Stimulated activated naive CD8-positive, alpha-beta T cell treated with anti-CD3 and anti-CD28 coated beads, Interleukin-15, Interleukin-2, amounts not matched to agents 100 ng/mL and 50 ng/mL, for 24 hours (primary cell): Measurements from ENCODE around the gene CORO6.

Experiments
- H3K27ac Mint-ChIP-seq: one replicate; pipeline ENCODE4 v1.8.0; 2021; ENCODE audit warnings: mild to moderate bottlenecking, mixed read lengths
- H3K27me3 Mint-ChIP-seq: one replicate; pipeline ENCODE4 v1.8.0; 2021; ENCODE audit warnings: mixed read lengths
- H3K36me3 Mint-ChIP-seq: one replicate; pipeline ENCODE4 v1.8.0; 2021; ENCODE audit warnings: low read depth, mixed read lengths
- H3K4me1 Mint-ChIP-seq: one replicate; pipeline ENCODE4 v1.8.0; 2021; ENCODE audit warnings: low read depth, mixed read lengths
- H3K4me3 Mint-ChIP-seq: one replicate; pipeline ENCODE4 v1.8.0; 2021; ENCODE audit warnings: mild to moderate bottlenecking, mixed read lengths
- H3K9me3 Mint-ChIP-seq: one replicate; pipeline ENCODE4 v1.8.0; 2021; ENCODE audit warnings: mixed read lengths

CORO6 gene

DNA sequence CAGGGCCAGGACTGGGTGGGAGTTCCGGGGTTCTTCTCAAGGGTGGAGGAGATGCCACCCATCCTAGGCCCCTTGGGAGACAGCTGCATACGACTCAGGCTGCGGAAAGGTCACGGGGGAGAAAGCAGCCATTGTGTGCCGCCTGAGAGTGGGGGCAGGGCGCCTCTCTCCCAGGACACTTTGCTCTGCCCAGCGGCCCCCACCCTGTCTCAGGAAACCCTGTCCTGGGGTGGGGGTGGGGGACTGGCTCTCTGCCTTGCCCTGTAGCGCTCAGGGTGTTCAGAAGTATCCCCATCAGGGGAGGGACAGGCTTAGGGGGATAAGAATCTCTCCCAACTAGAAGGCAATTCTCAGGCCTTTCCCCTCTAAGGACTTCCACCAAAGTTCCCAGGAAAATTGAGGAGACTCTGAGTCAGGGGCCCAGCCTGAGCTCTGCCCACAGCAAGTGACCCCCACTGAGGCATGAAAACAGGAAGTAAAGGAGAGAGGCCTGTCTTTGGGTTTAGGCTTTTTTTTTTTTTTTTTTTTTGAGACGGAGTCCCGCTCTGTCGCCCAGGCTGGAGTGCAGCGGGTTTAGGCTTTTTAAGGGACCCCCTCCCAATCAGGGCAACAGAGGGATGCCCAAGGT, 38.1 kb downstream of the CORO6 start:
- Mint-ChIP-seq H3K36me3 (peaks cover 38% of the 10 kb centered on the region), H3K27ac (peak overlapping the region; percentile 81), H3K9me3 (no peaks in the 10 kb centered on the region), H3K27me3 (no peaks in the 10 kb centered on the region), H3K4me1 (peaks cover 54% of the 10 kb centered on the region), H3K4me3 (peak overlapping the region; percentile 23)

DNA sequence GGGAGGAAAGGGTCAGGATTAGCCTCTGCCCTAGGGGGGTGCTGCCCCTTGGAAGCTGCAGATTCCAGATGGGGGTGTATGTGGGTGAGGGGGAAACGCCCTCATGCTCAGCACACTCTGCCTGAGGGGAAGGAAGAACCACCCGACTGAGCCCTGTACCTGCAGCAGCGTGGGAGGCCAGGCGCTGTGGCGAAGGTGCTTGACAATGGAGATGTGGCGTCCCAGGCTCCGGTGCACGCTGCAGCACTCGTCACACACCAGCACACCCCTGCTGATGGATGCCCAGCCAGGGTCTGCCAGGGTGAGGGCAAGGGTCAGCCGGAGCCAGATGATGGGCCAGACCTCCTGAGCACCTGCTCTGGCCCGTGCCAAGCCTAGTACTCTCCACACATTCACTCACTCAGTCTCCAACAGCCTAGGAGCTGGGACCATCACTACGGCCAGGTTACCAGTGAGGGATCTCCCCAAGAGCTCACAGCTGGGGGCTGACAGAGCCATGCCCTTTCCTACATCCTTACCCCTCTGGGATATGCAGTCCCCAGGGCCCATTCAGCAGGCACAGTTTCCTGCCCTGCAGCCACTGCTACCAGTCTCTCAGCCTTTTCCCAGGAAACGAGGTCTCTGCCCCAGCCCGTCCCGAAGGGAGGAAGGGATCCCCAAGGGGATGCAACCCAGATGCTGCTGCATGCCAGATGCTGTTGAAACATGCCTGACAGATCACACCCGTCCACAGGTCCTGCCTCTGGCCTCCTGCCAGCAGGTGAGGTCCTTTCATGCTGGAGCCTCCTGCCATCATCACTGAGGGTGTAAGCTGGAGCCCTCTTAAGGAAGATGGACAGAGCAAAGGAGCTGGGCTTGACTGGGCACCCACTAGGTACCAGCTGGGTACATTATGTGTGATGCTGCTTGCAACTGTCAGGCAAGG, 39.1 kb downstream of the CORO6 start:
- H3K9me3 Mint-ChIP-seq, result no peaks in the 10 kb centered on the region
- H3K27ac Mint-ChIP-seq, result peak overlapping the region; percentile 43
- H3K4me1 Mint-ChIP-seq, result peaks cover 54% of the 10 kb centered on the region
- H3K36me3 Mint-ChIP-seq, result peaks cover 39% of the 10 kb centered on the region
- H3K27me3 Mint-ChIP-seq, result no peaks in the 10 kb centered on the region
- H3K4me3 Mint-ChIP-seq, result no peak overlapping the region

- H3K4me1 Mint-ChIP-seq, result peaks cover 49% of the 10 kb centered on the region
- H3K36me3 Mint-ChIP-seq, result peaks cover 45% of the 10 kb centered on the region
- H3K9me3 Mint-ChIP-seq, result no peaks in the 10 kb centered on the region
- H3K27me3 Mint-ChIP-seq, result no peaks in the 10 kb centered on the region
- H3K4me3 Mint-ChIP-seq, result no peak overlapping the region
- no peak overlapping the region for H3K27ac Mint-ChIP-seq
Observed at GRCh38 chr17:29582772-29583171, 39.9 kb downstream of the CORO6 start.

DNA sequence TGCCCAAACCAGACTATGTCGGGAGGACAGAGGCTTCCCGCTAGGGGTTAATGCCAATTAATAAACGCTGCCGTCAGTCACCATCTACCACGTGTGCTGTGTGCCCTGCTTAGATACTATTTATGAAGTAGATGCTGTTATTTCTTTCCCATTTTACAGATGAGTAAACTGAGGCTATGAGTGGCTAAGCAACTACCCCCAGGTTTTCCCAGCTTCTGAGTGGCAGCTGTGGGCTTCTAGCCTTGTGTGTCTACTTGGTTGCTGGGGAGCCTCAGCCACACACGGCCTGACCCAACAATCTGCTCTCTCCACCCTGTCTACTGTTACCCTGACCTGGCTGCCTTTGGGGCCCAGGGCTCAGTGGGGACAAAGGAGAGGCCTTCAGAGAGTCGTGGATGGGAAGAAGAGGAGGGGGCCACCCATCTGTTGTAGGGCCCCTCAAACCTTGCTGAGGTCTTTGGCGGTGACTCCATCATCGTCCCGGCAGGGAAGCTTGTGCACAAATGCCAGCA, 40.4 kb downstream of the CORO6 start:
- H3K4me3 Mint-ChIP-seq, result no peak overlapping the region
- H3K36me3 Mint-ChIP-seq, result peaks cover 45% of the 10 kb centered on the region
- no peak overlapping the region for H3K27ac Mint-ChIP-seq
- no peaks in the 10 kb centered on the region for H3K27me3 Mint-ChIP-seq
- no peaks in the 10 kb centered on the region for H3K9me3 Mint-ChIP-seq
- H3K4me1 Mint-ChIP-seq, result peaks cover 44% of the 10 kb centered on the region

DNA sequence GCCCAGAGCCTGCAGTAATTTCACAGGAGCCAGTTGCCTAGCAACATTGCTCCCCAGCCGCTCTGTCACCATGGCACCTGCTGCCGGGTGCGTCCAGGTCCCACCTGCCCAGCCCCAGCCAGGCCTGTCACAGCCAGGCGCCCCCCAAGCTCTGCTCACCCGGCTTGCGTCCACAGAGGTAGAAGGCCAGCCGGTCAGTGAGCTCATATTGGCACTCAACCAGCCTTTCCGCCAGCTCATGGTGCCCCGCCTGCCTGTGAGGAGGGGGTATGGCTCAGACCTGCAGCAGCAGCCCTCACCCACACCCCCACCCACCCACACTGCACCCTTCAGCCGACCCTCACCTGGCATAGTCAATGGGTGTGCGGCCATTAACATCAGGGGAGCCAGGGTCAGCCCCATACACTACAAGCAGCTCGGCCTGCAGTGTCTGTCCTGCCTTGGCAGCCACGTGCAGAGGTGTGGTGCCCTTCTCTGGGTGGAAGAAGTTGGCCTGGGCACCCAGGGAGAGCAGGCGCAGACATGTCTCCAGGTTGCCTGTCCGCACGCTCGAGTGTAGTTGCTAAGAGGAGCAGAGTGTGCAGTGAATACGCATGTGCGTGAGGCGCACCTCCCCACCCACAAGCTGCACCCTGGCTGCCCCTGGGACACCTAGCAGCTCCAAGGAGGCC, 41.0 kb downstream of the CORO6 start:
- Mint-ChIP-seq H3K27ac (no peak overlapping the region), H3K4me3 (no peak overlapping the region), H3K9me3 (no peaks in the 10 kb centered on the region), H3K27me3 (no peaks in the 10 kb centered on the region), H3K36me3 (peaks cover 45% of the 10 kb centered on the region), H3K4me1 (peaks cover 39% of the 10 kb centered on the region)

DNA sequence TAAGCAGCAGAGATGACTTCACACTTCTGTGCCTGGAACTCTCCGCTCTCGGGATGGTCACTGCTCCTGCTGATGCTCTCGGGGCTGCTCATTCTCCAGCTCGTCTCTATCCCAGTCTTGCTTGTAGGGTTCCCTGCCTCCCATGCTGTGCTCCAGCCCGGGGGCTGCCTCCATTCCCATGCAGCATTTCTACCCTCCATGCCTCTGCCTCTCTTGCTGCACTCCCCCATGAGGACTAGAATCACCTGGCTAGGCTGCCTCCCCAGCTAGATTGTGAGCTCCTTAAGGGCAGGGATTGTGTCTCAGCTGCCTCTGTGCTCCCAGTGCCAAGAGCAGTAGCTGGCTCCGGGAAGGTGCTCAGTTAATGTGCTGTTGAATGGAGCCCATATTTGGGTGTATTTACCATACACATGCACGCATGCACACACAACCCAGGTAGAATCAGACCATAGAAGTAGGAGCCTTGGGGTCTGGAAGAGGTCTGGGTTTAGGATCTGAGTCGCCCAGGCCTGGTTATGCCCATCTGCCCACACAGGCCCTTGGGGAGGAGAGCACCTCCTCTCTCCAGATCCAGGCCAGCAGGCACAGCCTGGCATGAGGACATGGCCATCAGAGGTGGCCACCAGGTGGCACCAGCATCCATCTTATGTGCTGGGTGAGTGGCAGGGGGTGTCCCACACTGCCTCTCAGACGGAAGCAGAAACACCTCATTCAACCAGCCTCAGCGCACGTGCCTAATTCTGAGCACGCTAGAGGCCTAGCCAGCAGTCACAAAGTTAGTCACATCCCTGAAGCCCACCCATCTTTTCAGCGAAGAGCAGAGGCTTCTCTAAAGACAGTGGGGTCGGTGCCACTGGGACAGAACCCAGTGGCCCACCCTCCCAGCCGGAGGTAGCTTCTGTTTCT, 42.6 kb downstream of the CORO6 start:
- no peak overlapping the region for H3K4me3 Mint-ChIP-seq
- peaks cover 23% of the 10 kb centered on the region for H3K4me1 Mint-ChIP-seq
- H3K36me3 Mint-ChIP-seq, result peaks cover 45% of the 10 kb centered on the region
- H3K27ac Mint-ChIP-seq, result peak overlapping the region; percentile 81
- H3K27me3 Mint-ChIP-seq, result no peaks in the 10 kb centered on the region
- H3K9me3 Mint-ChIP-seq, result no peaks in the 10 kb centered on the region

DNA sequence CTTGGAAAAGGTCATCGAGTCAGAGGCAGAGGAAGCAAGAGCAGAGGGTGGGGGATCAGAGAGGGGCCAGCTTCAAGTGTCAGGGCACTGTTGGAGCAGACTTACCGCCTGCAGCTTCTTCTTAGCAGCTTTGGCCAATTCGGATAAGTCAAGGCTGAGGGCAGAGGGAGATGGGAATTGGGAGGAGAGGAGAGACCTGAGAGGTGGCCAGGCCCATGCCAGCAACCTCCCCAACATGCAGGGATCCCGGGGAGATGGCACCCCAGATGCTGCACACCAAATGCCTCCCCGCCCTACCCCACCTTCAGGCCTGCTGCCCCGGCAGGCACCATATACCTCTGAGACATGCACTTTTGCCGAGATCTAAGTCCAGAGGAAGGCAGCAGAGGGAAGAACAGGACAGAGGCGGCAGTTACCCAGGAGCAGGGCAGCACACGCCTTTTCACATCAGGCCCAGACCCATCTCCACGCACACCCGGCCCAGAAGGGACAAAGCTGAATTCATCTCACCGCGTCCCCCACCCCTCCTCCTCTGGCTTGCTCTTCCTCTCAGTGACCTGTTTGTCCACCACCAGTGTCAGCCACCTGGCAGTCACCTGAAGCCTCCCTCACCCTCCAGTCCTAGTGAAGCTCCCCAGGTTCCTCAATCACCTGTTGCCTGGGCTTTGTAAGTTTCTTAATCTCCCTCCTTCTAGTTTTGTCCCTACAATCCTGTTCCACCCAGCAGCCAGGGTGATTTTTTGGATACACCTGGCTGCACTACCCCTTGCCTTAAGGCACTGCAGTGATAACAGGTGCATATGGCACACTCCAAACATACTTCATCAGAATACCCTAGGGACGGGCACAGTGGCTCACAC, 43.9 kb downstream of the CORO6 start:
- peak overlapping the region; percentile 46 for H3K27ac Mint-ChIP-seq
- peaks cover 16% of the 10 kb centered on the region for H3K4me1 Mint-ChIP-seq
- peaks cover 50% of the 10 kb centered on the region for H3K36me3 Mint-ChIP-seq
- H3K4me3 Mint-ChIP-seq, result no peak overlapping the region
- no peaks in the 10 kb centered on the region for H3K9me3 Mint-ChIP-seq
- H3K27me3 Mint-ChIP-seq, result no peaks in the 10 kb centered on the region

DNA sequence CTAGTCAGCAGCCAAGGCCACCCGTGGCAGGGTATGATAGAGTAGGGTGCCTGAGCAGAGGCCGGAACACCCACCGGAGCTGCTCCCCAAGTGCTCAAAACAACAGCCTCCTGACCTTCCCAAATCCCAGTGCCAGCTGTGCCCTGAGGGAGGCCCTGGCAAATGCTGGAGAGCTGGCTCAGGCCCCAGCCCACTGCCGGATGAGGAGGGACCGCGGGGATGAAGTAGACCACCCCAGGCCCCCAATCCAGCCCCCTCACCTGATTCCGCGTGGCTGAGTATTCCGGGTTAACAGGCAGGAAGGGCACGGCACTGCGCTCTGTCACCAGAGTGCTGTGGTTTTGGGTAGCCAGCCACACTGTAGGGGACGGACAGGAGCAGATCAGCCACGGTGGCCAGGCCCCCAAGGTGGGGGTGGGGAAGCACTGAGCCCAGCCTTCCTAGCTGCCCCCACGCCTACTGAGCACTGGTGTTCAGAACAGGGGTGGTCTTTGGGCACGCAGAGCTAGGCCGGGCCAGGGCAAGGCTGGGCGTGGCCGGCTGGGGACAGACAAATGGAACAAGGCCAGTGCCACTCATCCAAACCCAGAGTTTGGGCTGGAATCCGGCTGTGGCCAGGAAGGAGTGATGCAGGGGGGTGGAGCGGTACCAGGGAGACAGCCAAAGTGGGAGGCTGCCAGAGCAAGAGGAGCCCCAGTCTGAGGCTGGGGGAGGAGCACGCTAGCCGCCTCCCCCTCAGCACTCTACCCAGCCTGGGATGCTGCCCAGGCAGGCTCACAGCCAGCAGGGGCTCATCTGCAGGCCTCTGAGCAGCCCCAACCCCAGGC, 45.1 kb downstream of the CORO6 start:
- H3K4me1 Mint-ChIP-seq, result peaks cover 25% of the 10 kb centered on the region
- H3K27me3 Mint-ChIP-seq, result no peaks in the 10 kb centered on the region
- no peak overlapping the region for H3K4me3 Mint-ChIP-seq

DNA sequence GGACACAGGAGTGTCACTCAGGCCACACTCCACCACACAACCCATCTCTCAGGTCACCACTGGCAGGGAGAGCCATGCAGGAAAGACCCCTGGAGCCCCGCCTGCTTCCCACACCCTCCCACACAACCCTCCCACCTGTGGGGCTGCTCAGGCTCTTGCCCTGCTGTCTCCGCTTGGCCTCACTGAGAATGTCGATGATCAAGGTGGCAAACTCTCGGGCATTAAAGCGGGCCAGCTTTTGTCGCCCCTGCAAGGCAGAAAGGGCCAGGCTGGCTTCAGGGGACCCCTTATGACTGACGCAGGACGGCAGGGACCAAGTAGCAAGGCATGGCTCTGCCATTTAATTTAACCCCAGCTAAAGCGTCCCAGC, 45.7 kb downstream of the CORO6 start:
- Mint-ChIP-seq H3K27ac (no peak overlapping the region), H3K4me3 (no peak overlapping the region), H3K9me3 (no peaks in the 10 kb centered on the region), H3K36me3 (peaks cover 42% of the 10 kb centered on the region), H3K4me1 (peaks cover 21% of the 10 kb centered on the region), H3K27me3 (no peaks in the 10 kb centered on the region)

More for the DNA sequence above, 45.1 kb downstream of the CORO6 start:
- no peaks in the 10 kb centered on the region for H3K9me3 Mint-ChIP-seq
- H3K36me3 Mint-ChIP-seq, result peaks cover 48% of the 10 kb centered on the region
- H3K27ac Mint-ChIP-seq, result peak overlapping the region; percentile 52

DNA sequence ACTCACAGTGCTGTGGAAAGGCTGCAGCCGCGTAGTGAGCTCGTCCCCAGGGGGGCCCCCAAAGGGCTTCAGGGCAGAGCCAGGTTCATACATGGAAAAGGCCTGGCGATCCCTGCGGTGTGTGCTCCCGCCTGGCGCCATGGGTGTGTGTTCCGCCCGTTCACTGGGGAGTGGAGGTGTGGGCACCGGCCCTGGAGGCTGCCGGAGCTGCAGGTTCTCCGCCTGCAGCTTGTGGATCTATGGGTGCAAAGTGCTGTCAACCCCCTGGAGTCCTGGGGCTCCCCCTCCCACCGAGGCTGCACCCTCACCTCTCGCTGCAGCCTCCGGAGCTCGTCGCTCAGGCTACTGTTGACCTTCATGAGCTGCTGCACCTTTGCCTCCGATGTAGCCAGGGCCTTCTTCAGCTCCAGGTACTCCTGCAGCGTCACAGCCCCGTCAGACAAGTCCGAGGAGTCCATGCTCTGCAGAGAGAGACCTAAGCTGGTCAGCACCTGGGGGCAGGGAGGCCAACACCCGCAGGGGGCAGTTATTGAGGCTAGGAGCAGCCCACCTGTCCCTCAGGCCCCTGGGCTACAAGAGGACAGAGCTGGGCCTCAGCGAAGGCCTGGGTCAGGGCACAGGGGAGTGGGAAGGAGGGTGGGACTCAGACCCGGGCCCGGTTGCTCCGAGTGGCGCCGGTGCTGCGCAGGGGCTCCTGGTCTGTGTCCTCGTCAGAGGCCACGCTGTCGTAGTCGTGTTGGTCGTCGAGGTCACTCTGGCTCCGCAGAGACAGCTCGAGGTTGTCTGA, 46.3 kb downstream of the CORO6 start:
- Mint-ChIP-seq H3K36me3 (peaks cover 41% of the 10 kb centered on the region), H3K4me3 (no peak overlapping the region)

DNA sequence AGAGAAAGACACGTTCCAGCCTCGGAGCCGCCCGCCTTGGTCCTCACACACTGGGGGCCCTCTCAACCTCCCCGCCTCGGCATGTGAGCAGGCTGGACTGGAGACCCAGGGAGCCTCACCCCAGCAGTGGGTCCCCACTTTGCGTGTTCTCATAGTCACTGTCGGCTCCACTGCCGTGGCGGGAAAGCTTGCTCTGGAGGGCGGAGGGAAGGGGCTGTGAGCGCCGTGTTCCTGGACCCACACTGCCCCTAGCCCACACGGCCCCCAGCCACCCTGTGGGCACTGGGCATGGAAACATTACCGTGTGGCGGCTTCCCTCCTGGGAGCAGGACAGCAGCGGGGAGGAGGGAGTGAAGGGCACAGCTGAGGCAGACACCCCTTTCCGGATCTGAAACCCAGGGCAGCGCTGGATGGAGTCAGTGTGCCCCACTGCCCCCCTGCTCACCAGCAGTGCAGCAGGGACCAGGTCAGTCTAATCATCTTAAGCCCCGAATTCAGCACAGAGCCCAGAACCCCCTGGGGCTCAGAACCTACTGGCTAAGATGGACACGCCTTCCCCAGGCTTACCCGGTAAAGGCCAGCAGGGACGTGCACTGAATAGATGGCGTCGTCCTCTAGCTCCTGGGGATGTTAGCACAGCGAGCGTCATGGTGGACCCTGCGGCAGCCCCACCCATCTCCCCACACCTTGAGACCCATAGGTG, 47.0 kb downstream of the CORO6 start:
- Mint-ChIP-seq H3K4me1 (peaks cover 20% of the 10 kb centered on the region), H3K4me3 (no peak overlapping the region), H3K9me3 (no peaks in the 10 kb centered on the region), H3K27ac (no peak overlapping the region), H3K36me3 (peaks cover 35% of the 10 kb centered on the region), H3K27me3 (no peaks in the 10 kb centered on the region)

More for the DNA sequence above, 46.3 kb downstream of the CORO6 start:
- no peaks in the 10 kb centered on the region for H3K27me3 Mint-ChIP-seq
- H3K9me3 Mint-ChIP-seq, result no peaks in the 10 kb centered on the region
- peaks cover 21% of the 10 kb centered on the region for H3K4me1 Mint-ChIP-seq
- H3K27ac Mint-ChIP-seq, result no peak overlapping the region
